Activated T-cell treated with anti-CD3 and anti-CD28 coated beads, Interleukin-2, amount 50 U/mL, for 1 hour (primary cell): ENCODE measurements around the gene BCLAF1.
"Not testable (repeated sequence)": the region's sequence is repeated elsewhere in the genome, so short reads cannot be mapped to it uniquely, and the experiment has no call there.

Experiments used
- DNase-seq: peaks from one replicate; pipeline ENCODE4 v3.0.0-alpha.2; 2020

The BCLAF1 gene

GRCh38 chr6:136244061-136244616 lies 45.5 kb downstream of the BCLAF1 start:
- DNase-seq, result no peak

- DNase-seq, result no peak
These were observed 53.0 kb downstream of the BCLAF1 start for GRCh38 chr6:136236466-136237293.

- no peak for DNase-seq
These were observed 54.4 kb downstream of the BCLAF1 start for GRCh38 chr6:136235233-136235564.

- DNase-seq, result no peak
These were observed 56.9 kb downstream of the BCLAF1 start for GRCh38 chr6:136232701-136233100.

GRCh38 chr6:136230219-136230853 lies 59.3 kb downstream of the BCLAF1 start:
- DNase-seq, result no peak

GRCh38 chr6:136228814-136229213 lies 60.8 kb downstream of the BCLAF1 start:
- DNase-seq, result no peak

- DNase-seq, result no peak
These were observed 62.8 kb downstream of the BCLAF1 start for GRCh38 chr6:136226674-136227377.

- peak; percentile 45 for DNase-seq
These were observed 63.5 kb downstream of the BCLAF1 start for GRCh38 chr6:136226027-136226673.

- no peak for DNase-seq
These were observed 64.2 kb downstream of the BCLAF1 start for GRCh38 chr6:136225496-136225895.

- DNase-seq, result not testable (repeated sequence)
These were observed 64.7 kb downstream of the BCLAF1 start for GRCh38 chr6:136224974-136225373.

GRCh38 chr6:136216503-136217401 lies 72.9 kb downstream of the BCLAF1 start:
- DNase-seq, result no peak

GRCh38 chr6:136213853-136214252 lies 75.8 kb downstream of the BCLAF1 start:
- no peak for DNase-seq

- DNase-seq, result no peak
These were observed 76.6 kb downstream of the BCLAF1 start for GRCh38 chr6:136213012-136213539.

GRCh38 chr6:136212608-136213007 lies 77.0 kb downstream of the BCLAF1 start:
- DNase-seq, result no peak

GRCh38 chr6:136210398-136211165 lies 79.1 kb downstream of the BCLAF1 start:
- no peak for DNase-seq

- no peak for DNase-seq
These were observed 80.2 kb downstream of the BCLAF1 start for GRCh38 chr6:136209496-136209895.

- DNase-seq, result no peak
These were observed 80.9 kb downstream of the BCLAF1 start for GRCh38 chr6:136208783-136209182.
